RKO (cell line): Measurements from ENCODE around the gene LSMEM2.
"Not testable (repeated sequence)": the region's sequence is repeated elsewhere in the genome, so short reads cannot be mapped to it uniquely, and the experiment has no call there.

ENCODE experiments used
- DNase-seq: peaks from one replicate; pipeline ENCODE4 v3.0.0-alpha.2; 2016; ENCODE audit warnings: low spot score

LSMEM2 gene

GRCh38 chr3:50278880-50279224, at the start of gene LSMEM2:
Gene LSMEM2, plus strand, starts transcription at chr3:50279087. Its CDS starts 27 bp downstream, at chr3:50279114.
- no peak for DNase-seq

DNA sequence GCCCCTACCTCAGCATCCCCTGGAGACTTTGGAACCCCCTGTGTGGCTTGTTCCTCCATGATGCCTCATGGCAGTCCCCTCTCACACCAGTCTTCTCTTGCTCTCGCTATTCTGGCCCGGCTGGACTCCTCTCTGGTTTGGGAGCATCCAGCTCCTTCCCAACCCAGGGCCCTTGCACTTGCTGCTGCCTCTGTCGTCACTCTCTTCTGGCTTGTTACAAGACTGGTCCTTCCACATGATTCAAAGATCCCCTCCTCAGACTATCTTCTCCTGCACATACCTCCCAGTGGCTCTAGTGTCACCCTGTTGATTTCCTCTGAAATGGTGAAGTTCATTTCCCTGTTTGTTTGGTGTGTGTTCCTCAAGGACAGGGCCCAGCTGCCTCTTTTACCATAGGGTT, 49.4 kb upstream of the LSMEM2 start:
- no peak for DNase-seq

DNA sequence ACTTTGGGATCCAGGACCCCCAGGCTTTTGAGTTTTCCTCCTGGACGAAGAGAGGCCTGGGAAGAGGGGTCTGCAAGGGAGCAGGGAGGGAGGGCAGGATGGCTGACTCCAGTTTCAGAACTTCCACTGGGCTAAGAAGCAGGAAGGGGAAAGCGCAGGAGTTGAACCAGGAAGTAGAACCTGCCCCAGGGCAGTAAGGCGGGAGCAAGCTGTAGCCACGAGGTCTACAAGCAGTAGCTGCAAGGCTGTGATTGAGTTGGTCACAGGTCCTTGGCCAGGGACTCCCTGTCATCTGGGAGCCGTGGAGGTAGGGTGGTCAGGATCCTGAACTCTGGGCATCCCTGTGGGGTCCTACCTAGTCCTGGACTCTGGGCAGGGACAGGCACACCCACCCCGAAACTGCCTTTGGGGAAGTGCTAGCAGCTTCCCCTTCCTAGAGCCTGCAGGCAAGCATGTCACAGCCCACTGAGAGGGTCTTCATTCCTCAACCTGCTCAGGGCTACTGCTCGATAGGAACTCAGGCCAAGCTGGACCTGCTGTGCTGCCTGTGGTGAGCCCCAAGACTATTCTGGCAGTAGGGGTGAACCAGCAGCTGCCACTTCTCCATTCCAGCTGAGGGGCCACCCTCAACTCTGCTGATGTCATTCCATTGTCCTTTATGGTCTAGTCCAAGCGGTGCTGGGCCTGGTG, 48.6 kb upstream of the LSMEM2 start:
- DNase-seq = no peak

DNA sequence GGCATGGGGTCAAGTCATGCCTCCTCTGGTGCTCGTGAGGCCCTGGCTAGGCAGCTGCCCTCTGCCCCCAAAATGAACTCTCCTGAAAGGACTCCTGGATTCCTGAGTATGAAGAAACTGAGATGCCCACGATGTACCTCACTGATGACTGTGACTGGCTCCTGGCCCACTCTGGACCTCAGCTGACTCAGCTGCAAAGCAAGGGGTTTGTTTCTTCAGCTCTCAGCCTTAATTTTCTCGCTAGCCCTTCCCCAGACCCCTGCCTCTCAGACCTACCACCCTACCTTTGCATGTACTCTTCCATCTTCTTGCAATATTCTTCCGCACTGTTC, 48.1 kb upstream of the LSMEM2 start:
- peak; percentile 30 for DNase-seq

- no peak for DNase-seq
Measured at GRCh38 chr3:50231581-50231980, 47.3 kb upstream of the LSMEM2 start.

- DNase-seq = no peak
Measured at GRCh38 chr3:50232303-50232702, 46.6 kb upstream of the LSMEM2 start.

DNA sequence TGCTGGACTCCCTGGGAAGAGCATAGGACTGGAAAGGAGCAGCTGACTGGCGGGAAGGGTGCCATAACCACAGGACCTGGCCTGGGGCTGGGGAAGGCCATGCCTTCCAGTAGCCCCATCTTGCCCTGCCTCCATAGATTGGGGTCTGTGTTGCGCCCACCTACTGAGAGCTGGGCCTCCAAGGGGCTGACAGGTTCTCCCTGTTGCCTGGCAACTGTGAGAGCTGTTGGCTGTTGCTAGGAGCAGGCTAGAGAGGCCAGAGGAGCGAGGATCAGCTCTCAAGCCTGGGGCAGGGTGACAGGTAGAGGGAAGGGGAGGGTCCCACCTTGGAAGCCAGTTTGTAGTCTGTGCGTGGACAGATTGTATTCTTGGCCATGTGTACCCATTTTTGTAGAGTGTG, 45.7 kb upstream of the LSMEM2 start:
- DNase-seq = no peak

DNA sequence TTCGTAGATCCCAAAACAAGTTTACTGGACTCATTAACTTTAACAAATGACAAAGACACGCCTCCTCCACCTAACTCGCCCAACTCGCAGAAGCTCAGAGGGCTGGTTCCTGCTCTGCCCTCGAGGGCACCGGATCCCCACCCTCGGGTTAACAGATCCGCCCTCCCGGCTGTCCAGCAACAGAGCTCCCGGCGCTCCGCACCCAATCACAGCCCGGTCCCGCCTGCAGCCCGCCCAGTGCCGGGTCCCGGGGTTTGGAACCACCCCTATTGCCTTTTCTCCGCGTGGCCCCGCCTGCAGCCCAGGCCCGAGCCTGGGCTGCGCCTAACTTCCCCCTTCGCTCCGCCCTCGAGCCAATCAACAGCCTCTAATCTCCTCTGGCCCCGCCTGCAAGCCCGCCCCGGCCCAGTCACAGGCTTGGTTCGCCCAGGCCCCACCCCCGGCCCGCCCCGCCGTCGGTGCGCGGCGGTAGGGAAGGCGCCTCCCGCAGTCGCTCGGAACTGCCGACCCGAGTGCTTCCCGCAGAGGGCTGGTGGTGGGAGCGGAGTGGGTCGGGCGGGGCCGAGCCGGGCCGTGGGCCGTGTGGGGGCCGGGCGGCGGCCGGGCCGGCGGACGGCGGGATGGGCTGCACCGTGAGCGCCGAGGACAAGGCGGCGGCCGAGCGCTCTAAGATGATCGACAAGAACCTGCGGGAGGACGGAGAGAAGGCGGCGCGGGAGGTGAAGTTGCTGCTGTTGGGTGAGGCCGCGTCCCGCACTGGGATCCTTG, 43.0 kb upstream of the LSMEM2 start, which contains the start of gene GNAI2:
TSS of gene GNAI2 (plus strand) at position 489 of the 768 bp plus-strand sequence. CDS start at position 621, 132 bp downstream.
- DNase-seq = peak; percentile 97

DNA sequence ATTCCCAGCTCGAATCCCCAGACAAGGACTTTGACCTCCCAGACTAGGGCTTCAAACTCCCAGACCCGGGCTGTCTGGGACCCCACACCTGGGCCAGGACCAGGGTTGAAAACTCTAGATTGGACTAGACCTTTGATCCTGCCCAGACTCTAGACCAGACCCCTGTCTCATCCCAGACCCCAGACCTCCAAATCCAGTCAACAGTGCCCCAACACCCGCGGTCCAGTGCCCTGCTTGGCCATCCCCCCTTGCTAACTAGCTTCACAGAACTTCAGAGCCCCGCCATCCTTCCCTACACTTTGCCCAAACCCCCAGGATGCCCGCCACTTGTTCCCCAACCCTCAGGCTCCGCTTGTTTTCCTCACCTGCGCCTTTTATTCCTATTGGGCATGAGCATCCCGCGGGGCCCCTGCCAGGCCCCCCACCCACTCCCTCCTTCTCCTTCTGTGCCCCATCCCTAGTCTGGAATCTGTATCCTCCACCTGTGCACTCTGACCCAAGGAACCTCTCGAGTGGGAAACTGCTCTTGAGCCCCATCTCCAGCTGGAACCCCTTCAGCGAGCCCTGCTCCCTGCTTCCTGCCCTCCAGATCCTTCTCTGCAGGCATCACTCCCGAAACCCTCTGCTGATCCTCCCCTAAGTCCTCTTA, 42.3 kb upstream of the LSMEM2 start:
- no peak for DNase-seq

DNA sequence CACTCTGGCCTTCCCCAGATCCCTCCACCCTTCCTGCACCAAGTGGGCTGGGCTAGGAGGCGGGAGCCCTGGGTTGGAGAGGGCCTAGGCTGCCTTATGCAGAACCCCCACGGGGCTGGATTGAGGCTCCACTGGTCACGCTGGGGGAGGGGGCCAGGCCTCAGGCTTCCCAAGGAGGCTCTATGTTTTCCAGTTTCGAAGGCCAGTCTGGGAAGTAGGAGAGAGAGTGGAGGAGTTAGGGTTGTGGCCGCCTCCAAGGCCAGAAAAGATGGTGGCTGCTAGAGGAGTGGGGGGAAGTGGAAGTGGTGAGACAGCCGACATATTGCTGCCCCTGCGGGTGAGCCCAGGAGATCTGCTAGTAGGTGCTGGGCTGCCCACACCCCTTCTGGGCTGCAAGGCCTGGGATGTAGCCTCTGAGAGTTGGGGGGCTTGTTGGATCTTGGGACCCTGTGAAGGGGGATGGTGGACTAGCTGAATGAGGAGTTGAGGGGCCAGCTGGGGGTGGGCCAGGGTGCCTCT, 41.7 kb upstream of the LSMEM2 start:
- DNase-seq = peak; percentile 54

DNA sequence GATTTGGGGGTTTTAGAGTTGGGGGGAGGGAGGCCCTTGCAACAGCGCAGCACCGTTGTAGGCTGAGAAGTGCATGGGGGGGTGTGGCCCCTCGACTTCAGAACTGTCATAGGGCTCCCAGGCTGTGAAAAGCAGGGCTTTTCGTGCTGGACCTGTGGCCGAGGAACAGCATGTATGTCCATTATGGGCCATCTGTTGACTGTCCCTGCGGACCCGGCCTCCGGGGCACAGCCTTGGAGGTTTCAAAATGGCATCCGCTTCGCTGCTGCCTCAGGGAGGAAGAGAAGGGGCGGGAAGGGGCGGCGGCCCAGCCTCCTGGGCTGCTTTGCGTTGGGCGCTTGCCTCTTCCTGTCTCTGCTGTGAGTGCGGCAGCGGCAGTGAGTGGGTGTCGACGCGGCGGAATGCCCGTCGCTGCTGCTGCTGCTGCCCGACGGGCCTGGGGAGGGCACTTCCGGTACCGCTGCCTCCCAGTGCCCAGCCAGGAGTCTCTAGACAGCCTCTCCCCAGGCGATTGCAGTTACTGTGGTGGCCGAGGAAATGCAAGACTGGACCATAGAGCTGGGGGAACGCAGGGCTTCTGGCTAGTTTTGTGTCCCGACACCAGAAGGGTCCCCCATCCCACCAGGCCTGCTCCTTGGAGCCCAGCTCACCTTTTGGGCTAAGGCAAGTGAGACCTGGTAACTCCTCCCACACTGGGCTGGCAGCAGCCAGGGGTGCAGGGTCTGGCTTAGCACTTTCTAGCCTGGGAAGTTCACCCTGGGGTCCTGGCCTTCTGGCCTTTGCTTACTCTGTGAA, 40.9 kb upstream of the LSMEM2 start:
- DNase-seq = peak; percentile 90

DNA sequence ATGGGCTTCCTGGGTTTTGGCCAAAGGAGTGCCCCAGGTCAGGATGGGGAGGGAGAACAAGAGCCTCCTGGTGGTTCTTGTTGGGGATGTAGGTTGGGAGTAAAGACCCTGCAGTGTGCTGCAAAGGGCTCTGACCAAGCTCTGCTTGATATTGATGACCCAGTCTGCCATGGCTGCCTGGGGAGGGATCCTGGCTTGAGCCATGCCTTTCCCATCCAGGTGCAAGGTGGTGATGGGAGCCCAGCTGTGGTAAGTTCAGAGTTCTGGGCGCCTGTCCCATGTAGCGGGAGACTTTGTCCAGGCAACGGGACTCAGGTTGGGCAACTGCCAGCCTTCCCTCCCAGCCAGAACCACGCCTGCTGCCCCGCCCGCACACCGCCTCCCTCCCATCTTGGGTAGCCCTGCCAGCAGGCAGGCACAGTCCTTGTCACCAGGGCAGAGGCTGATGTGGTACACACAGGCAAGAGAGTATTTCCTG, 40.3 kb upstream of the LSMEM2 start:
- no peak for DNase-seq

- no peak for DNase-seq
Measured at GRCh38 chr3:50239649-50240048, 39.2 kb upstream of the LSMEM2 start.

GRCh38 chr3:50241163-50241562, 37.7 kb upstream of the LSMEM2 start:
- DNase-seq = no peak

DNA sequence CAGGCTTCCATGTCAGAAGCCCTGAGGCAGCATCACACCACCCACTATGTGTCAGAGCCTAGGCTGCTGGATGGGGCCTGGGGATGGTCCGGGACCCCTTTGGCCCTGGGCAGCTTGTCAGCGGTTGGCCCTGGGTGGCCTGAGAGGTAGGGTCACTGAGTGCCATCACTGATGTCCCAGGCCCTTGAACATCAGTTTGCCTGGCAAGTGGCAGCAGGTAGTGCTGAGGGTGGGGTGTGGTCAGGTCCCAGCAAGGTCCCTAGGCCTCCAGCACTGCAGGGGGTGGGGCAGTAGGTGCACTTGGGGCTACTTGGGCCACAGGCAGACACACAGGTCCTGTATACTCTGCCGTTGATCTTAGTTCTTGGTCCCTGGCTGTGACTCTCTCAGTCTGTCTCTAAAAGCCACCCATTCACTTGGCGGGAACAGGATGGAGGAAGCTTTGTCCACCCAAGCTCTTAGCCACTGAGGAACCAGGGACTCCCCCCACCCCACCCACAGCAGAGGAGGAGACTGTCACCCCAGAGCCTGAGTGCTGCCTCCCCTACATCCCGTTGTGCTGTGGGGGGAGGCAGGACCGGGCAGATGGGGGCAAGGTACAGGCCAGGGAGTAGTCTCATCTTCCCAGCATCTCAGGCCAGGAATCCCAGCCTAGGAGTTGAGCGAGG, 37.0 kb upstream of the LSMEM2 start:
- DNase-seq = no peak

- DNase-seq = no peak
Measured at GRCh38 chr3:50242381-50242770, 36.5 kb upstream of the LSMEM2 start.

- DNase-seq = no peak
Measured at GRCh38 chr3:50242851-50243542, 35.9 kb upstream of the LSMEM2 start.

DNA sequence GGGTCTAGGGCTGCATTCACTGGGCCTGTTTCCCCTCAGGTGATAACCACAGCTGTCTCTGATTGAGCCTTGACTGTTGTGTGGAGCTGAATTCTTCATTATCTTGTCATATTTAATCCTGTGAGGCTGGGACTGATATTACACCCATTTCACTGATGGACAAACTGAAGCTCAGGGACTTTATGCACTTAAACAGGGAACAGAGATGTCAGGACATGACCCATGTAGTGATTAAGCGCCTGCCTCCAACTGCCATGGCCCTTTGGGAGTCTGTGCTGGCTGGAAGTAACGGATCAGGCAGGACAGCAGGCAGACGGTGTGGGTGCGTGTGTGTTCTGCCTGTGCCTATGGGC, 35.4 kb upstream of the LSMEM2 start:
- DNase-seq = no peak

- DNase-seq = not testable (repeated sequence)
Measured at GRCh38 chr3:50244813-50245212, 34.1 kb upstream of the LSMEM2 start.

DNA sequence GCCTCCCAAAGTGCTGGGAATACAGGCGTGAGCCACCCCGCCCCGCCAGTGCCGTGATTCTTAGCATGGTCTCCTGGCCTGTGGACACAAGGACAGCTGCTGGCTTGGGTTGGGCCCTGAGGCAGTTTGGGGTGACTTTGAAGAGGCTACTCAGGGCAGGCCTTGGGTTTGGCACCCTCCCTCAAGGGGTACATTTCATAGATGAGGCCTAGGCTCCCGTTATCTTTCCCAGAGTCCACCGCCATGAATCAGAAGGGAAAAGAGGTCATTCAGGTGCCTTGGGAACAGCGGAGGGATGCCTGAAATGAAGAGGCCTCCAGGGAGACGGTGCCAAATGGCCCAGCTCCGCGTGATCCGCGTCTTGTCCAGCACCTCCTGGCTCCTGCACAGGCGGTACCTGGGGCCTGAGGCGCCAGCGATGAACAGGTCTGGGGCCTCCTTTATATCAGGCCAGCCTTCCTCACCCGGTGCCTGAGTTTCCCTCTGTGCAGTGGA, 33.6 kb upstream of the LSMEM2 start:
- DNase-seq = no peak
